HUES48 (cell line): ENCODE measurements around the gene OR5M8.

Source experiments
- H3K27ac ChIP-seq: one replicate; pipeline ENCODE4 v1.7.0; 2013; ENCODE audit warnings: low read depth, low read length, inconsistent platforms
- H3K27me3 ChIP-seq: 2 replicates; pipeline ENCODE4 v1.6.1; 2013; ENCODE audit warnings: mild to moderate bottlenecking, low read length; ENCODE audit not compliant: control insufficient read depth, insufficient read depth
- H3K36me3 ChIP-seq: 2 replicates; pipeline ENCODE4 v1.6.1; 2013; ENCODE audit warnings: low read length; ENCODE audit not compliant: control insufficient read depth, insufficient read depth
- H3K4me1 ChIP-seq: 2 replicates; pipeline ENCODE4 v1.6.1; 2013; ENCODE audit warnings: mild to moderate bottlenecking, low read length; ENCODE audit not compliant: control insufficient read depth, insufficient read depth
- H3K4me3 ChIP-seq: 2 replicates; pipeline ENCODE4 v1.5.1; 2013; ENCODE audit warnings: mild to moderate bottlenecking, low read depth, low read length
- H3K9ac ChIP-seq: 2 replicates; pipeline ENCODE4 v1.6.1; 2013; ENCODE audit warnings: mild to moderate bottlenecking, low read depth, low read length, moderate library complexity
- H3K9me3 ChIP-seq: 2 replicates; pipeline ENCODE4 v1.6.1; 2013; ENCODE audit warnings: low read length; ENCODE audit not compliant: control insufficient read depth, insufficient read depth

The OR5M8 gene

GRCh38 chr11:56491270-56491669, at the start of gene OR5M8:
OR5M8 (minus strand) TSS chr11:56491370; CDS start chr11:56491370, 0 bp downstream.
- H3K9me3 ChIP-seq, result no peaks in the 10 kb centered on the region; the same call in 1 of the 2 replicates
- no peaks in the 10 kb centered on the region for H3K4me1 ChIP-seq
- no peaks in the 10 kb centered on the region for H3K27me3 ChIP-seq
- H3K9ac ChIP-seq, result no peak within 1 kb of the TSS
- no peak within 1 kb of the TSS for H3K27ac ChIP-seq
- H3K4me3 ChIP-seq, result no peak within 1 kb of the TSS
- H3K36me3 ChIP-seq, result no peaks in the 10 kb centered on the region

DNA sequence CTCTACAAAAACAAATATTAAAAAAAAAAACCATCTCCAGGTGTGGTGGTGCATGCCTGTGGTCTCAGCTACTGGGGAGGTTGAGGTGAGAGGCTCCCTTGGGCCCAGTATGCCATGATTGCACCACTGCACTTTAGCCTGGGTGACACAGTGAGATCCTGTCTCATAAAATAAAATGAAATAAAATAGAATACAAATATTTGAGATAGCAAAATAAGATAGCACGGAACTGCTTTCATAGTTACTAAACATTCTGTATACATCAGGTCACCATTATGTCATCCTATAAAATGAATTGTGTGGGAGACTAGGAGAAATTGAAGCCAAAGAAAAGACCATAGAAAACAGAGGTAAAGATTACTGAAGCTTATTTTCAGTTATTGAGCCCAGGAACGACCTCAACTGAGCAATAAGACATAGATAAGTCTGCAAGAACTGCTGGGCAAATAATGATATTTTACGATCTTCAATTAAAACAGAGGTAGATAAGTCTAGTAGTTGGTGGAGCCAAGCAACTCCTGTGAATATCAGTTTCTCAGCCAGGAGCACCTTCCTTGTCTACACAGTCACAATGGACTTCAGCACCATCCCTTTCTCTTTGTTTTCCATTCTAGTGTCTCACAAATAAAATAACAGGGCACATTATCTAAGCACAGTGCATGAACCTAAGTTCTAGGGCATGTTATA, 42.0 kb upstream of the OR5M8 start:
- H3K36me3 ChIP-seq, result no peaks in the 10 kb centered on the region
- no peak overlapping the region for H3K27ac ChIP-seq
- no peaks in the 10 kb centered on the region for H3K27me3 ChIP-seq

DNA sequence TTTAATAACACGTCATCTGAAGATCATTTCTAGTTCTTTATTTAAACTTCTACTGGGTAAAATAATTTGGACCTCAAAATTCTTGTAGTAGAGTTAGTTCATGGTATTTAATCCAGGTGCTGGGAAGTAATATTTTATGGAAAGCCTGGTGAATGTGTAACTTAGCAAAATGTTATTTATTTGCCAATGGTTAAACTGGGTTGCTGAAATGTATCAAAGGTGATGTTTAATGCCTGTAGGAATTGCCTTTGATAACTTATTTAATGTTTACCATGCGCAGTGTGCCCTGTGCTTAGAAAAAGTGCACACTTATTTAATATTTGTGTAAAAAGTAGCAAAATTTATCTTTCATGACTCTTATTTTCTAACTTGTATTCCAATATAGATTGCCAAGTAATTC, 40.7 kb upstream of the OR5M8 start:
- Histone ChIP-seq H3K27ac (no peak overlapping the region), H3K9ac (no peak overlapping the region), H3K36me3 (no peaks in the 10 kb centered on the region), H3K4me3 (no peak overlapping the region), H3K4me1 (no peaks in the 10 kb centered on the region), H3K27me3 (no peaks in the 10 kb centered on the region), H3K9me3 (no peaks in the 10 kb centered on the region)

More for the DNA sequence above, 42.0 kb upstream of the OR5M8 start:
- Histone ChIP-seq H3K9ac (no peak overlapping the region), H3K4me3 (no peak overlapping the region), H3K9me3 (no peaks in the 10 kb centered on the region), H3K4me1 (no peaks in the 10 kb centered on the region)

- Histone ChIP-seq H3K9ac (no peak overlapping the region), H3K9me3 (no peaks in the 10 kb centered on the region), H3K27ac (no peak overlapping the region), H3K4me3 (no peak overlapping the region), H3K27me3 (no peaks in the 10 kb centered on the region), H3K4me1 (no peaks in the 10 kb centered on the region), H3K36me3 (no peaks in the 10 kb centered on the region)
Measured at GRCh38 chr11:56522008-56522407, 30.8 kb upstream of the OR5M8 start.

DNA sequence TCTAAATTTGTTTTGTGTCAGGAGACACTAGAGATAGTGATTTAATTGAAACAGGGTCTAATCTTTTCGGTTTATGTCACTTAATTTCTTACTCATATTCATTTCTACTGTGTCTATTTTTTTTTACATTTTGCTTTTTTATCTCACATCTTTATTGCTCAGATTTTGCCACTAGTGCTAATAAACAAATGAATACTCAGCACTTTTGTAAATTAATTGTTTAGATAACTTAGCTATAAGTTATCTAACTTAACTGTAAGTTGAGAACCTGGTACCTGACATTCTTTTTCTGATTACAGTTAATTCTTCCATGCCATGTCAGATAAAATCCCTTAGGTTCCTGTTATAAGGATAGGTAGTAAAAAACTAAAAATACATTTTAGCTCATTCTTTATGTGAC, 22.1 kb upstream of the OR5M8 start:
- Histone ChIP-seq H3K27me3 (no peaks in the 10 kb centered on the region), H3K27ac (no peak overlapping the region), H3K4me3 (no peak overlapping the region), H3K36me3 (no peaks in the 10 kb centered on the region), H3K9ac (no peak overlapping the region), H3K4me1 (no peaks in the 10 kb centered on the region), H3K9me3 (no peaks in the 10 kb centered on the region; the same call in 1 of the 2 replicates)

DNA sequence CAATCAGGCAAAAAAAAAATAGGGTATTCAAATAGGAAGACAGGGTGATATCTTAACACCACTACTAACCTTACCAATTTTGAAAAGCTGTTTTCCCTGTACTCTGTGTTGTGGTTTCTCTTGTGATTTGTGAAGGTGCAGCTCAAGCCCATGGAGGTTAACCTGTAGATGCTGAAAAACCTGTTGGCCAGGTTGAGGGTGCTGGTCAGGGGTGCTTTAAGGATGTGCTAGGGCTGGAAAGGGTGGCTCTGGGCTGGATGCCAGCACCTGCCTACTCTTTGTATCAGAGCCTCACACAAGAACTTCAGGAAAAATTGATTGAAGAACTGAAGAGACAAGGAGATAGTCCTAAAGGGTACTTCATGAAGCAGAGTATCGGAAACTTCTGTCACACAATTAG, 18.3 kb upstream of the OR5M8 start:
- Histone ChIP-seq H3K4me1 (no peaks in the 10 kb centered on the region), H3K36me3 (no peaks in the 10 kb centered on the region)

GRCh38 chr11:56497010-56497409, 5.8 kb upstream of the OR5M8 start:
- Histone ChIP-seq H3K4me1 (no peaks in the 10 kb centered on the region), H3K36me3 (no peaks in the 10 kb centered on the region), H3K9ac (no peak overlapping the region), H3K4me3 (no peak overlapping the region), H3K27me3 (no peaks in the 10 kb centered on the region), H3K27ac (no peak overlapping the region), H3K9me3 (0 out of 2 replicates have a peak, but pooled peaks cover 4% of the 10 kb centered on the region)

More for the DNA sequence above, 18.3 kb upstream of the OR5M8 start:
- H3K27ac ChIP-seq, result no peak overlapping the region
- H3K4me3 ChIP-seq, result no peak overlapping the region
- no peak overlapping the region for H3K9ac ChIP-seq
- no peaks in the 10 kb centered on the region; the same call in 1 of the 2 replicates for H3K9me3 ChIP-seq
- no peaks in the 10 kb centered on the region for H3K27me3 ChIP-seq

DNA sequence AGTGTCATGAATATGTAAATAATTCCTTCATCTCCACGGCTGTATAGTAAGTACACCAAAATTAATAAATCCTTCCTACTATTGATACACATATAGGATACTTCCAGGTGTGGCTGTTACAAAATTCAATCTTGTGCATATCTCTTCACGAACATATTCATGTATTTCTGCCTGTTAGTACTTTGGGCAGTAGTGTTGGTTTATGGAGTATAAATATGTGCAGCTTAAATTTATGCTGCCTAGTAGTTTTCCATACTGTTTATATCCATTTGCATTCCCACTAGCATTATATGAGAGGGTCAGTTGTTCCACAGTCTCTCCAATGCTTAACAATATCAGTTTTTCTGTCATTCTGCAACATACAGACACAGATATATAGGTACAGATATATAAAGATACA, 3.9 kb upstream of the OR5M8 start:
- Histone ChIP-seq H3K27me3 (no peaks in the 10 kb centered on the region), H3K9ac (no peak overlapping the region), H3K36me3 (no peaks in the 10 kb centered on the region), H3K27ac (no peak overlapping the region), H3K4me1 (no peaks in the 10 kb centered on the region), H3K9me3 (0 out of 2 replicates have a peak, but pooled peaks cover 4% of the 10 kb centered on the region), H3K4me3 (no peak overlapping the region)

GRCh38 chr11:56486801-56487200, 4.4 kb downstream of the OR5M8 start:
- Histone ChIP-seq H3K4me1 (no peaks in the 10 kb centered on the region), H3K36me3 (no peaks in the 10 kb centered on the region), H3K9ac (no peak overlapping the region), H3K9me3 (no peaks in the 10 kb centered on the region; the same call in 1 of the 2 replicates), H3K4me3 (no peak overlapping the region), H3K27ac (no peak overlapping the region), H3K27me3 (no peaks in the 10 kb centered on the region)

DNA sequence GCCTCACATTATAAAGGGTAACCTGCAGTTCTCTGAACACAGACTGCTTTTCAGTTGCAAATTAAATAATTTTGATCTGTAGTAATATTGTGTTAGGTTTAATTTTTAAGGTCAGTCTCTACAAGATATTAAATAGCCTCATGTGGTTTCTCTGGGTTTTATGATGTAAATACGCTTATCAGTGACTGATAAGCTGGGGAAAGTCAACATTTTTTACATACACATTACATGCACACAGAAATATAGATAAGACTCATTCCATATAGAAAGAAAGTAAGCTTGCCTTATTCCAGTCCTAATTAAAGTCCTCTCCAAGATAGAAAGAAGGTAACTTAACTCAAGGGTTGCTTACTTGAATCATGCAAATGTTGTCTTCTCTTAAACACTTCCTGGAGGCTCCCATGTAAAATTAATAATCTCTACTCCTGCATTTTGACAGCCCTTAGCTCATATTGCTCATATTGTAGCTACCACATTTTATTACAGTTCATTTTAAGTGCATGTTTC, 16.4 kb downstream of the OR5M8 start:
- no peaks in the 10 kb centered on the region for H3K27me3 ChIP-seq
- H3K36me3 ChIP-seq, result no peaks in the 10 kb centered on the region
- H3K9ac ChIP-seq, result no peak overlapping the region
- no peak overlapping the region for H3K27ac ChIP-seq
- H3K4me3 ChIP-seq, result no peak overlapping the region
- H3K4me1 ChIP-seq, result no peaks in the 10 kb centered on the region
- H3K9me3 ChIP-seq, result no peaks in the 10 kb centered on the region

DNA sequence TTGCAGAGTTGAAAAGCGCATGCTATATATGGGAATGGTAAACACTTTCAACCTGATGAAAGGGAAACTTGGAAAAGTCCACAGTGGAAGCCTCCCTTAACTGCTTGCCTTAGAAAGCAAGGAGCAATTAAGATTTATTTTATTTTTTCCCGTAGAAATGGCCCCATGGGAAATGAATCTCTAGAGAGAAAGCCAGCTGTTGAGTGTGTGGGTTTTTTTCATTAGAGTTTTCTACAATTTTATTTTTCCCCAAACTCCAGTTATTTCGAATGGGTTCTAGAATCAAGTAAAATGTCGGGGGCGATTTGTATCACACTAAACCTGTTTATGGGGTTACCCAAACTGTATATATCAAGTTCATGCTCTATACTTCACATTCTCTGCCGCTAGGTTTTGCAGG, 17.9 kb downstream of the OR5M8 start, which contains the start of gene OR5M3:
Gene OR5M3 (minus strand): TSS at position 101 of the 400 bp plus-strand sequence. CDS start 2,855 bp downstream, outside the sequence.
- H3K27me3 ChIP-seq, result no peaks in the 10 kb centered on the region
- no peak within 1 kb of the TSS for H3K27ac ChIP-seq
- H3K9ac ChIP-seq, result no peak within 1 kb of the TSS
- no peaks in the 10 kb centered on the region for H3K4me1 ChIP-seq
- no peaks in the 10 kb centered on the region for H3K36me3 ChIP-seq
- no peak within 1 kb of the TSS for H3K4me3 ChIP-seq
- no peaks in the 10 kb centered on the region for H3K9me3 ChIP-seq
